NCI-H510A treated with DMSO at 0.1 percent for 48 hours (cell line): ENCODE measurements around the gene LRPAP1.

ENCODE experiments used
- DNase-seq: peaks from one replicate; lab custom pipeline; 2025; lab: John Stamatoyannopoulos, UW

The LRPAP1 gene

GRCh38 chr4:3532751-3533422 is 665 bp upstream of the LRPAP1 start:
- DNase-seq = no peak

GRCh38 chr4:3531318-3531878 is 824 bp downstream of the LRPAP1 start:
- DNase-seq = no peak

- no peak for DNase-seq
Observed at GRCh38 chr4:3530663-3531254, 1.5 kb downstream of the LRPAP1 start.

DNA sequence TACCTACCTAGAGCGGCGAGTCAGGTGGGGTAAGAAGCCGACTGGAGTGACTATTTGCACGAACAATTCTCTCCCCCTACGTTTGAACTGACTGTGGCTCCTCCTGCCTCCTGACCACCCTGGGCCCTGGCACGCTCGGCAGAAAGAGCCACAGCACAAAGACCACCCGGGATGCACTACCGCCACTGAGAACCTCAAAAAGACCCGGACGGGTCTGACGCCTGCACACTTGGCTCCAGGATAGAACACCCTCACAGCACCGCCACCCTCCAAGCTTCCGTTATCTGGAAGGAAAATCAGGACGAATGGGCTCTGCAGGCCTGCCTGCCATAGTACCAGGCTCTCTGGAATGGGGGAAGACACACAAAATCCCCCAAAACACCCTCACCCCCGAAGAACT is 2.2 kb downstream of the LRPAP1 start:
- DNase-seq = no peak

GRCh38 chr4:3529363-3529762 is 2.9 kb downstream of the LRPAP1 start:
- DNase-seq = no peak

- DNase-seq = no peak
Observed at GRCh38 chr4:3527914-3528876, 4.0 kb downstream of the LRPAP1 start.

GRCh38 chr4:3527101-3527913 is 4.9 kb downstream of the LRPAP1 start:
- no peak for DNase-seq

DNA sequence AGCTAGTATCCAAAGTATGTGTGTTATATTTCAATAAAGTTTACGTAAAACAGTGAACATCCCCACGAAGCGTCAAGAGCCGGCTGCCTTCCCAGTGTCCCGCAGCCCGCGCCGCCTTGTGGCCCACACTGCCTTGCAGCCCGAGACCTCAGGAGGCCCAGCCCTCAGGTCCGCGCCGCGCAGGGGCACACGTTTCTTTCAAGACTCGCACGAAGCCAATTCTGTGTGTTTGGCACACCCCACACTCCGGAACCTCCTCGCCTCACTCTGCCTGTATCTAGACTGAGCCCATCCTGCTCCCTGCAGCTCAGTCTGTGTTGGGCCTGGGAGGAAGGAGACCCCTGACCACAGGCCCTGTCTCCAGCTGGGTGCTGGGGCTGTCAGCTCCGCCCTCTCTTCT is 5.8 kb downstream of the LRPAP1 start:
- DNase-seq = no peak

GRCh38 chr4:3525532-3526430 is 6.4 kb downstream of the LRPAP1 start:
- DNase-seq = no peak

DNA sequence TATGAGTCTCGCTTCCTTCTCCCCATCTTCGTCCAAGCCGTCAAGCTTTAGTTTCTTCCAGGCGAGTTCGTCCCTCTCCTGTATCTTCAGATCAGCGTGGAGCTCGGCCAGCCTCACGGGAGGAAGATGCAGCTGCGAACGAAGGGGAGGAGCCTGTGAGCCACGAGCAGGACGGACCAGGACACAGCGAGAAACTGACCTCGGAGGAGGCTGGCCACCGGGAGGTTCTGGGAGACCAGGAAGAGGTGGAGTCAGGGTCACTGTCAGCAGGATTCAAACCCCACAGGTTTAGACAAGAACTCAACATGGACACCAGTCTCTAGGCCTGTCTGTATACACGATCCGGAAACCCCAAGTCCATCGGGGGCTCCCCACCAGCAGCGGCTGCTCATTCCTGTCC is 7.3 kb downstream of the LRPAP1 start:
- DNase-seq = no peak

GRCh38 chr4:3524349-3524748 is 7.9 kb downstream of the LRPAP1 start:
- no peak for DNase-seq

DNA sequence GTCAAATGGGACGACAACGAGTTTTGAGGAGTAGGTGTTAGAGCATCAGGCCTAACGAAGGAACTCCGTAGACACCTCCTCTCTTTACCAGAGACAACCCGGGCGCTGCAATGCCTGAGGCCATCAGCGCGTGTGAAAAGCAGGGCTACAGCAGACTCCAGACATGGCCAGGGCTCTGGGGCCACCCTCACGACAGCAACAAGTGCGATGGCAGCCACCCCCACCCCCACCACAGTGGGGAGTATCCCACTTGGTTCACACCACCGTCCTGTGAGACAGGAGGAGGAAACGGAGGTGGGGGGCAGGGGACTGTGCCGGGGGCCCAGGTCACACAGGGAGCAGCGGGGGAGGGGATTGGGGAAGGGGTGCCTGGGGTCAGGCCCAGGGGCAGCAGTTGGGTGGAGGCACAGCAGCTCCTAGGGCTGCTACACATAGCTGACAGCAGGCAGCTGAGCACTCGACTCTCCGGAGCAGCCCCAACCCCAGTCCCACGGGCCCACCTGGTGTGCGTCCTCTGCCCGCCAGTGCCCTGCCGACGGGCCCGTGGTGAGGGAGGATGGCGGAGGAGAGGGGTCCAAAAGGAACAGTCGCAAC is 8.5 kb downstream of the LRPAP1 start:
- no peak for DNase-seq

GRCh38 chr4:3523146-3523627 is 9.0 kb downstream of the LRPAP1 start:
- no peak for DNase-seq

DNA sequence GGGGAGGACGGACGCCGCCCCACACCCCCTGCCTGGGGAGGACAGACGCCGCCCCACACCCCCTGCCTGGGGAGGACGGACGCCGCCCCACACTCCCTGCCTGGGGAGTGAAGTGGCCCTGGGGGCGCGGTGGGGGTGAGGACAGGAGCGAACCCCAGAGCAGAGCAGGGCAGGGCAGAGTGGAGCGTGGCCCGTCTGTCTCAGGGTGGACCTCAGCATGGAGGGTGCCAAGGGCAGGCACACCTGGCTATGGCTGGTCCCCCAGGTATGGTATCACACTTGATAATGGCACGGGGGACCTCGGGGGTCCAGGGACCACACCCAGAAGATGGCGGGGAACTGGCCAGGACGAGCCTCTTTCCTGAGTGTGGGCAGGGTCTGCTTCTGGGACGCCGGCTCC is 9.6 kb downstream of the LRPAP1 start:
- no peak for DNase-seq

GRCh38 chr4:3522326-3522640 is 9.9 kb downstream of the LRPAP1 start:
- no peak for DNase-seq

DNA sequence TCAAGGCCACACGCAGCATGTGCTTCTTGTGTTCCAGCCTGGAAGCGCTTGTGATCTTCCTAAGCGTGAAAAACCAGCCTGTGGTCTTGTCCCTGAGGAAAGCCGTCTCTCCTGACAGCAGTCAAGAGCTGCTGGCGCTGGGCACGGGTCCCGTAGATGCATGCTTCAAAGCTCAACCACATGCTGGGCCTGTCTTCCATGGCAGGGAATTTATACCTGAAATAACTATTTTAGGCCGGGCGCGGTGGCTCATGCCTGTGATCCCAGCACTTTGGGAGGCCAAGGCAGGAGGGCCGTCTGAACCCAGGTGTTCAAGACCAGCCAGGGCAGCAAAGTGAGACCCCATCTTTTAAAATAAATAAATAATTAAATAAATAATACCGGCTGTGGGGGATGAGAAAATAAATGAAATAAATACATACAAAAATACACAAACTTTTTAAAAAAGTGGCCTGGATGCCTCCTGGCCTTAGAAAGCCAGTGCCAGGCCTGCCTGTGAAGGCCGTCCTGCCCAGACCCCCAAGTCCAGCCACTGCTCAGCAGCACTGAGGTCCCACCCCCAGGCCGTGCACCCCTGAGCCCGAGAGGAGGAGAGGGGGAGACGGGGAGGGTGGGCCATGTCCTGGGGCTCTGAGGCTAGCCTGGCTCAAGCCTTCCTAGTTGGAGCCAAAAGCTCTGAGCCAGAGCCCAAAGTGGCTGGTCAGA is 10.4 kb downstream of the LRPAP1 start:
- no peak for DNase-seq

- DNase-seq = no peak
Observed at GRCh38 chr4:3520796-3521600, 11.2 kb downstream of the LRPAP1 start.

DNA sequence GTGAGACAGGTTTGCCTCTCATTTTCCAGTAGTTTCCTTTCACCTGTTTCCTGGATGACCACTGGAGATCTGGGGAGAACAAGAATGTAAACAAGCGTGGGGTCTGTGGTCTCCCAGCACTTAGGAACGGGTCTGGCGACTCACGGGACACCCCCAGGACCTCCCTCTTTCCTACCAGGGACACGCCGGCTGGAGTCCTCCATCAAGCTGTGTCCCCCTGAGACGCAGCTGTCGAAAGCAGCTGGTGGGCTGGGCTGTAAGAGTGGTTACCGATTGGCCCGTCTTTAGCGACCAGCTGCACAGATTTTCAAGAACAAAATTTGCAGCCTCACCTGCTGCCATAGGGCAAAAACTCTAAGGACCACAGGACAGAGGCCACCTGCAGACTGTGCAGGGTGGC is 11.9 kb downstream of the LRPAP1 start:
- no peak for DNase-seq
